Right lobe of liver (tissue), 4 donors: ENCODE measurements around the gene PITPNC1.

Experiments used
- CTCF ChIP-seq, 4 donors: fragments of 200-600 bp in 3 of 4; fragments of 450-650 bp in 1 of 4; IDR thresholded peaks; one replicate each; pipeline versions ENCODE4 v1.5.1 to v1.8.0; 2016 to 2022; ENCODE audit warnings: antibody characterized with exemption in 4 of 4, mild to moderate bottlenecking in 2 of 4
- POLR2A ChIP-seq: fragments of 450-650 bp; IDR thresholded peaks from one replicate; pipeline ENCODE4 v1.6.1; 2017; ENCODE audit warnings: antibody characterized with exemption, mild to moderate bottlenecking
- donor health status: DM: no; HTN: no; CAD: no.
- donor health status: DM: no; HTN: no; CAD: no.
- donor health status: DM: no; HTN: yes; CAD: no.

- TF ChIP-seq CTCF (IDR thresholded peaks at IDR 0.05) (no peak), POLR2A (no peak)
These were observed 335.3 kb downstream of the PITPNC1 start for GRCh38 chr17:67712375-67712774.
